ENCODE data around the gene CLCN5. TPM values are rescaled to one million over a fixed set of nuclear protein-coding genes. Genes with fewer than 3 reads are reported as not detected.
A peak's percentile ranks its signal among the peaks of the same experiment; 100 is the strongest.

CLCN5 gene
- total and polyA plus RNA-seq, 2 of the 13 experiments (the other 11 are each of a cell fraction or from before 2014, with no cell fraction given) = 7.8 to 27.3 TPM

DNA sequence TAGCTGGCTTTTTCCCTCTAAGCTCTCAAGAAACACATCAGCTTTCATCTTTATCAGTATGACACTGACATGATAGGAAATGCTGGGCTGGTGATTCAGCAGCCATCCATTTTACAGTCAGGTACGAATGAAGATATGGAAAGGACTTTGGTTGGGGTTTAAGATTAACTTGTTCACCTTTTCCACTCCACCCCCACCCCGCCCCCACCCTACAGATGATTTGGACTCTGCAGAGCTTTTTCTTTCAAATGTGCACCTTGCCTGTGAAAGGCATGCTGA lies 145.8 kb downstream of the CLCN5 start:
- TF ChIP-seq ZFX (CRISPR knock-in tag; IDR thresholded peaks at IDR 0.05; ENCODE audit: low read depth) = no peak
- no peak for TF ChIP-seq ZFP90 (CRISPR knock-in tag; IDR thresholded peaks at IDR 0.05; ENCODE audit: borderline replicate concordance)
- TF ChIP-seq, protein P1, sequence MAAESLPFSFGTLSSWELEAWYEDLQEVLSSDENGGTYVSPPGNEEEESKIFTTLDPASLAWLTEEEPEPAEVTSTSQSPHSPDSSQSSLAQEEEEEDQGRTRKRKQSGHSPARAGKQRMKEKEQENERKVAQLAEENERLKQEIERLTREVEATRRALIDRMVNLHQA (CRISPR knock-in tag; IDR thresholded peaks at IDR 0.05) = no peak
- no peak for TF ChIP-seq ZNF816 (CRISPR knock-in tag; IDR thresholded peaks at IDR 0.05; ENCODE audit: borderline replicate concordance)
- no peak for TF ChIP-seq KLF16 (CRISPR knock-in tag; IDR thresholded peaks at IDR 0.05)
- BruUV-seq (replicated peaks) = no TSS peak
- WGBS (ENCODE audit: low lambda C conversion rate) = 3% methylated on average over 2 of the region's 2 CpGs
- DNase-seq (ENCODE audit: low spot score) (no peak), FAIRE-seq (peak; percentile 46), ATAC-seq (no peak; the same call in 2 of the 3 replicates)
- 0 out of 5 replicates have a peak, but pooled peaks cover 0 to 5% of the 10 kb centered on the region in 2 experiments for H3K36me3 ChIP-seq (replicated peaks in 1 of 2; ENCODE audit: control insufficient read depth in 1 of 2, insufficient read depth in 2 of 2, low read length in 2 of 2)
- ChIA-PET POLR2A (interaction anchor here (1.0 to 1.2 kb wide), 2 partner anchors 146 to 189 kb away, joined by 3 to 7 read pairs; partner anchors contain the start of genes CLCN5 and USP27X), CTCF (ENCODE audit: low intra/inter-chr PET ratio, low total read pairs) (no interaction called here)
- no peaks in the 10 kb centered on the region for H3K27me3 ChIP-seq (ENCODE audit: control insufficient read depth in 1 of 2, insufficient read depth in 2 of 2, low read length in 2 of 2)
- no peaks in the 10 kb centered on the region for H3K9me3 ChIP-seq (ENCODE audit: low read length)
- peaks cover 55% of the 10 kb centered on the region for H3K4me1 ChIP-seq (ENCODE audit: insufficient read depth, low read length)
- in situ Hi-C loops (cut with HindIII; ENCODE audit: extremely low pct_ligation_motif_present, low pct_unique_long_range_greater_than_20kb) (no loop called here), intact Hi-C loops (cut with micrococcal nuclease; ENCODE audit: unreplicated experiment) (loop anchor here (5.0 kb wide), 1 partner anchor 146 kb away; the partner anchor contains the start of gene CLCN5)
- no peaks in the 10 kb centered on the region for H3K79me2 ChIP-seq (ENCODE audit: insufficient read depth, low read length)
- peak overlapping the region; percentile 74 for H3K4me2 ChIP-seq (ENCODE audit: low read depth, low read length)
- no peak overlapping the region for H2AFZ ChIP-seq (ENCODE audit: low read length)
- 0 out of 2 replicates have a peak overlapping the region, but pooled peaks have one; percentile 29 for H3K9ac ChIP-seq (ENCODE audit: insufficient read depth, low read depth, low read length)
- H3K27ac ChIP-seq (ENCODE audit: extremely low read length, insufficient read depth, low read length) = peak overlapping the region; percentile 83
- H3K4me3 ChIP-seq (replicated peaks in 1 of 3; ENCODE audit: insufficient read depth in 1 of 3, low read depth in 2 of 3, low read length in 3 of 3) = peak overlapping the region; percentile 48 to 71 (median 63); a peak in 3 of 6 replicates
- no peaks in the 10 kb centered on the region for H4K20me1 ChIP-seq (ENCODE audit: insufficient read depth, low read length)

DNA sequence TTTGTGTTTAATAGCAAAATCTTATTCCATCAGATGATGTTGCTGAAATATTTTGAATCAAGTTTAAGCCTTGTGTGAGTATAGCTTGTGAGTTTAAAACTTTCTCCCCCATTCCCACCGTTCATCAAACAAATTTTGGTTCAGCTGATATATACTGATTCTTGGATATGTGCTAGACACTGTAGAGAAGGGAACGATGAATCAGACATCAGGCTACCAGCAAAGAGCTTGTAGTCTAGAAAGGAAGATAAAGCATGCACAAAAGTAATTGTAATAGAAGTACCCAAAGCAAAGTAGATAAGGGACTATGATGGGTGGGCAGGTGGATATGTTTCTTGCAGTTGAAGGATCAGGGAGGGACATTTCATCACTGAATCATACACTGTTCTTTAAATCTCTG lies 146.5 kb downstream of the CLCN5 start:
- CTCF ChIA-PET (ENCODE audit: low intra/inter-chr PET ratio, low total read pairs) = no interaction called here
- Histone ChIP-seq H3K9ac (ENCODE audit: insufficient read depth, low read depth, low read length) (no peak overlapping the region), H3K27ac (ENCODE audit: extremely low read length, insufficient read depth, low read length) (no peak overlapping the region), H3K4me1 (ENCODE audit: insufficient read depth, low read length) (peaks cover 55% of the 10 kb centered on the region), H3K4me2 (ENCODE audit: low read depth, low read length) (peak overlapping the region; percentile 74; the same call in 1 of the 2 replicates), H3K36me3 (replicated peaks in 1 of 2; ENCODE audit: control insufficient read depth in 1 of 2, insufficient read depth in 2 of 2, low read length in 2 of 2) (peaks cover 0 to 5% of the 10 kb centered on the region in 2 experiments; a peak in 1 of 5 replicates), H3K4me3 (replicated peaks in 1 of 3; ENCODE audit: insufficient read depth in 1 of 3, low read depth in 2 of 3, low read length in 3 of 3) (no peak overlapping the region), H3K79me2 (ENCODE audit: insufficient read depth, low read length) (no peaks in the 10 kb centered on the region), H3K9me3 (ENCODE audit: low read length) (no peaks in the 10 kb centered on the region), H2AFZ (ENCODE audit: low read length) (no peak overlapping the region), H4K20me1 (ENCODE audit: insufficient read depth, low read length) (no peaks in the 10 kb centered on the region), H3K27me3 (ENCODE audit: control insufficient read depth in 1 of 2, insufficient read depth in 2 of 2, low read length in 2 of 2) (no peaks in the 10 kb centered on the region)
- FAIRE-seq (no peak), DNase-seq (ENCODE audit: low spot score) (no peak), ATAC-seq (no peak)
- in situ Hi-C loops (cut with HindIII; ENCODE audit: extremely low pct_ligation_motif_present, low pct_unique_long_range_greater_than_20kb) = no loop called here
- BruUV-seq (replicated peaks) = no TSS peak
- WGBS (ENCODE audit: low lambda C conversion rate) = 94% methylated on average over 2 of the region's 2 CpGs
- POLR2A ChIA-PET = no interaction called here
- intact Hi-C loops (cut with micrococcal nuclease; ENCODE audit: unreplicated experiment) = loop anchor here (5.0 kb wide), 1 partner anchor 147 kb away; the partner anchor contains the start of gene CLCN5
- no peak for TF ChIP-seq MED8 (CRISPR knock-in tag; IDR thresholded peaks at IDR 0.05; ENCODE audit: insufficient replicate concordance)
- TF ChIP-seq ATM (IDR thresholded peaks at IDR 0.05; ENCODE audit: borderline replicate concordance) = no peak
- no peak for TF ChIP-seq ZFP41 (CRISPR knock-in tag; IDR thresholded peaks at IDR 0.05; ENCODE audit: borderline replicate concordance)
- no peak for TF ChIP-seq ARNTL (CRISPR knock-in tag; IDR thresholded peaks at IDR 0.05)
- no peak for TF ChIP-seq FOXP1 (IDR thresholded peaks at IDR 0.05)
- no peak for TF ChIP-seq FOXP1 (CRISPR knock-in tag; IDR thresholded peaks at IDR 0.05)
- no peak for TF ChIP-seq HCFC1 (IDR thresholded peaks at IDR 0.05; ENCODE audit: low read depth, low read length)
- TF ChIP-seq ZNF710 (CRISPR knock-in tag; IDR thresholded peaks at IDR 0.05; ENCODE audit: borderline replicate concordance) = no peak
- TF ChIP-seq, protein P2, sequence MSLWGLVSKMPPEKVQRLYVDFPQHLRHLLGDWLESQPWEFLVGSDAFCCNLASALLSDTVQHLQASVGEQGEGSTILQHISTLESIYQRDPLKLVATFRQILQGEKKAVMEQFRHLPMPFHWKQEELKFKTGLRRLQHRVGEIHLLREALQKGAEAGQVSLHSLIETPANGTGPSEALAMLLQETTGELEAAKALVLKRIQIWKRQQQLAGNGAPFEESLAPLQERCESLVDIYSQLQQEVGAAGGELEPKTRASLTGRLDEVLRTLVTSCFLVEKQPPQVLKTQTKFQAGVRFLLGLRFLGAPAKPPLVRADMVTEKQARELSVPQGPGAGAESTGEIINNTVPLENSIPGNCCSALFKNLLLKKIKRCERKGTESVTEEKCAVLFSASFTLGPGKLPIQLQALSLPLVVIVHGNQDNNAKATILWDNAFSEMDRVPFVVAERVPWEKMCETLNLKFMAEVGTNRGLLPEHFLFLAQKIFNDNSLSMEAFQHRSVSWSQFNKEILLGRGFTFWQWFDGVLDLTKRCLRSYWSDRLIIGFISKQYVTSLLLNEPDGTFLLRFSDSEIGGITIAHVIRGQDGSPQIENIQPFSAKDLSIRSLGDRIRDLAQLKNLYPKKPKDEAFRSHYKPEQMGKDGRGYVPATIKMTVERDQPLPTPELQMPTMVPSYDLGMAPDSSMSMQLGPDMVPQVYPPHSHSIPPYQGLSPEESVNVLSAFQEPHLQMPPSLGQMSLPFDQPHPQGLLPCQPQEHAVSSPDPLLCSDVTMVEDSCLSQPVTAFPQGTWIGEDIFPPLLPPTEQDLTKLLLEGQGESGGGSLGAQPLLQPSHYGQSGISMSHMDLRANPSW (CRISPR knock-in tag; IDR thresholded peaks at IDR 0.05; ENCODE audit: borderline replicate concordance) = no peak
- TF ChIP-seq IRX3 (CRISPR knock-in tag; IDR thresholded peaks at IDR 0.05; ENCODE audit: borderline replicate concordance, low read depth) = no peak
